Measurements from ENCODE around the gene PTTG1IP. TPM values are rescaled to one million over a fixed set of nuclear protein-coding genes. Genes with fewer than 3 reads are reported as not detected.

The PTTG1IP gene
- total and polyA plus RNA-seq, 2 of the 4 experiments (the other 2 are of a cell fraction) = 167 to 194 TPM

DNA sequence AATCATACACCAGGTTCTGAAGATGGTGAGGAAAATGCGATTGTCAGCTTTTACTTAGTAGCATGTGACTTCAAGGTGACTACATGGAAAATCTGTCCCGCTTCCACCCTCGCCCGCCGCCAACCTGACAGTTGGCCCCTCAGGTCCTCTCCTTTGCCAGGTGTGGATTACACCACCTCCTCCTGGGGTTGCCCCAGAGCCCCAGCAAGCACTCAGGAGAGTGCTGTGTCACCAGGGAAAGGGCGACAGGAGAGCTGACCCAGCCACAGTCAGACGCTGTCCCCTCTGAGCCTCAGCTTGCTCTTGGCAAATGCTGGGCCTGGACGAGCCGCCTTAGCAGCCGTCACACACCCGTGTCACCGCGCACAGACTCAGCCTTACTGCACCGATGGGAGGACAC lies 17.9 kb downstream of the PTTG1IP start:
- 100% methylated on average over 6 of the region's 14 CpGs; no CpG with 5 or more reads in 1 of the 2 experiments for WGBS, 2 experiments (ENCODE audit: extremely low coverage in 2 of 2, insufficient read length in 1 of 2)

More for the DNA sequence above, 17.9 kb downstream of the PTTG1IP start:
- dilution Hi-C loops (cut with HindIII; ENCODE audit: low sequenced_read_pairs, unreplicated experiment) = no loop called here
- Histone ChIP-seq H3K23ac (ENCODE audit: low read depth, low read length) (no peak overlapping the region), H3K4me2 (ENCODE audit: low read depth, low read length) (no peak overlapping the region), H2AFZ (replicated peaks; ENCODE audit: low read length, poor library complexity) (no peak overlapping the region), H3K9me3 (ENCODE audit: control insufficient read depth, insufficient read depth, low read length) (no peaks in the 10 kb centered on the region), H2AK9ac (replicated peaks; ENCODE audit: low read depth, low read length, poor library complexity) (no peak overlapping the region), H4K91ac (ENCODE audit: insufficient read depth, low read depth, low read length) (no peak overlapping the region), H3K18ac (ENCODE audit: low read depth, low read length) (no peak overlapping the region), H3K56ac (ENCODE audit: extremely low read depth, insufficient read depth, low read length) (no peak overlapping the region), H3K36me3 (ENCODE audit: control insufficient read depth, insufficient read depth, low read length) (peaks cover 68% of the 10 kb centered on the region), H2BK15ac (ENCODE audit: low read depth, low read length) (no peak overlapping the region), H2BK5ac (ENCODE audit: low read depth, low read length, poor library complexity, severe bottlenecking) (no peak overlapping the region), H3K27ac (ENCODE audit: insufficient read depth, low read length) (no peak overlapping the region), H3K79me1 (ENCODE audit: low read depth in 1 of 2, low read length in 2 of 2) (peaks cover 68 to 85% of the 10 kb centered on the region in 2 experiments), H3K4me1 (ENCODE audit: control insufficient read depth, insufficient read depth, low read length) (no peaks in the 10 kb centered on the region), H3K9me1 (ENCODE audit: insufficient read depth, low read length) (peaks cover 5% of the 10 kb centered on the region; the same call in 1 of the 2 replicates), H2BK120ac (ENCODE audit: low read depth, low read length) (no peak overlapping the region), H3K27me3 (ENCODE audit: control insufficient read depth, insufficient read depth, low read length) (no peaks in the 10 kb centered on the region), H2BK20ac (ENCODE audit: low read depth, low read length) (no peak overlapping the region), H4K8ac (ENCODE audit: low read depth in 2 of 2, low read length in 2 of 2) (no peak overlapping the region), H4K20me1 (ENCODE audit: insufficient read depth, low read length) (peaks cover 70% of the 10 kb centered on the region), H3K14ac (replicated peaks; ENCODE audit: low read depth, low read length) (no peak overlapping the region), H3K4ac (ENCODE audit: low read depth, low read length) (no peak overlapping the region), H3K4me3 (ENCODE audit: insufficient read depth, low read depth, low read length) (no peak overlapping the region), H3K9ac (ENCODE audit: low read depth, low read length) (no peak overlapping the region), H2AK5ac (ENCODE audit: low read depth, low read length) (no peak overlapping the region), H4K5ac (ENCODE audit: low read depth, low read length) (no peak overlapping the region)
- ChIA-PET CTCF (no interaction called here), POLR2A (ENCODE audit: unreplicated experiment) (no interaction called here)
- TF ChIP-seq, protein P1, sequence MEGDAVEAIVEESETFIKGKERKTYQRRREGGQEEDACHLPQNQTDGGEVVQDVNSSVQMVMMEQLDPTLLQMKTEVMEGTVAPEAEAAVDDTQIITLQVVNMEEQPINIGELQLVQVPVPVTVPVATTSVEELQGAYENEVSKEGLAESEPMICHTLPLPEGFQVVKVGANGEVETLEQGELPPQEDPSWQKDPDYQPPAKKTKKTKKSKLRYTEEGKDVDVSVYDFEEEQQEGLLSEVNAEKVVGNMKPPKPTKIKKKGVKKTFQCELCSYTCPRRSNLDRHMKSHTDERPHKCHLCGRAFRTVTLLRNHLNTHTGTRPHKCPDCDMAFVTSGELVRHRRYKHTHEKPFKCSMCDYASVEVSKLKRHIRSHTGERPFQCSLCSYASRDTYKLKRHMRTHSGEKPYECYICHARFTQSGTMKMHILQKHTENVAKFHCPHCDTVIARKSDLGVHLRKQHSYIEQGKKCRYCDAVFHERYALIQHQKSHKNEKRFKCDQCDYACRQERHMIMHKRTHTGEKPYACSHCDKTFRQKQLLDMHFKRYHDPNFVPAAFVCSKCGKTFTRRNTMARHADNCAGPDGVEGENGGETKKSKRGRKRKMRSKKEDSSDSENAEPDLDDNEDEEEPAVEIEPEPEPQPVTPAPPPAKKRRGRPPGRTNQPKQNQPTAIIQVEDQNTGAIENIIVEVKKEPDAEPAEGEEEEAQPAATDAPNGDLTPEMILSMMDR (conservative IDR thresholded peaks at IDR 0.05; ENCODE audit: low read depth, low read length) = no peak
- TF ChIP-seq BHLHE40 (IDR thresholded peaks at IDR 0.05; ENCODE audit: low read depth, low read length) = no peak
- TF ChIP-seq RFX5 (IDR thresholded peaks at IDR 0.05; ENCODE audit: low read depth, low read length) = no peak
- no peak for TF ChIP-seq CEBPB (IDR thresholded peaks at IDR 0.05; ENCODE audit: low read depth, low read length)
- TF ChIP-seq CHD1 (IDR thresholded peaks at IDR 0.05; ENCODE audit: low read depth, low read length) = no peak
- no peak for TF ChIP-seq RAD21 (IDR thresholded peaks at IDR 0.05; ENCODE audit: low read length)
- TF ChIP-seq MXI1 (IDR thresholded peaks at IDR 0.05; ENCODE audit: borderline replicate concordance, low read depth, low read length) = no peak
- TF ChIP-seq MAZ (IDR thresholded peaks at IDR 0.05; ENCODE audit: borderline replicate concordance, low read depth, low read length) = no peak
- TF ChIP-seq, protein P2, sequence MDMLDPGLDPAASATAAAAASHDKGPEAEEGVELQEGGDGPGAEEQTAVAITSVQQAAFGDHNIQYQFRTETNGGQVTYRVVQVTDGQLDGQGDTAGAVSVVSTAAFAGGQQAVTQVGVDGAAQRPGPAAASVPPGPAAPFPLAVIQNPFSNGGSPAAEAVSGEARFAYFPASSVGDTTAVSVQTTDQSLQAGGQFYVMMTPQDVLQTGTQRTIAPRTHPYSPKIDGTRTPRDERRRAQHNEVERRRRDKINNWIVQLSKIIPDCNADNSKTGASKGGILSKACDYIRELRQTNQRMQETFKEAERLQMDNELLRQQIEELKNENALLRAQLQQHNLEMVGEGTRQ (IDR thresholded peaks at IDR 0.05; ENCODE audit: low read depth, low read length) = no peak
- TF ChIP-seq FOS (IDR thresholded peaks at IDR 0.05; ENCODE audit: low read depth, low read length) = no peak
- TF ChIP-seq, protein P3, sequence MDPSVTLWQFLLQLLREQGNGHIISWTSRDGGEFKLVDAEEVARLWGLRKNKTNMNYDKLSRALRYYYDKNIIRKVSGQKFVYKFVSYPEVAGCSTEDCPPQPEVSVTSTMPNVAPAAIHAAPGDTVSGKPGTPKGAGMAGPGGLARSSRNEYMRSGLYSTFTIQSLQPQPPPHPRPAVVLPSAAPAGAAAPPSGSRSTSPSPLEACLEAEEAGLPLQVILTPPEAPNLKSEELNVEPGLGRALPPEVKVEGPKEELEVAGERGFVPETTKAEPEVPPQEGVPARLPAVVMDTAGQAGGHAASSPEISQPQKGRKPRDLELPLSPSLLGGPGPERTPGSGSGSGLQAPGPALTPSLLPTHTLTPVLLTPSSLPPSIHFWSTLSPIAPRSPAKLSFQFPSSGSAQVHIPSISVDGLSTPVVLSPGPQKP (IDR thresholded peaks at IDR 0.05; ENCODE audit: borderline replicate concordance, low read depth, low read length) = no peak
- ATAC-seq (ENCODE audit: low read depth) (no peak), DNase-seq (no peak)
- intact Hi-C loops (cut with micrococcal nuclease) = no loop called here
- in situ Hi-C loops (cut with MboI; ENCODE audit: low sequenced_read_pairs) = no loop called here
- BruUV-seq (replicated peaks) = no TSS peak

Data from IMR-90 (cell line).